Midbrain (tissue), 1 donor: ENCODE measurements around the gene FAP.

Experiments
- DNase-seq: peaks from one replicate; lab custom pipeline; 2025; lab: John Stamatoyannopoulos, UW

Gene FAP

DNA sequence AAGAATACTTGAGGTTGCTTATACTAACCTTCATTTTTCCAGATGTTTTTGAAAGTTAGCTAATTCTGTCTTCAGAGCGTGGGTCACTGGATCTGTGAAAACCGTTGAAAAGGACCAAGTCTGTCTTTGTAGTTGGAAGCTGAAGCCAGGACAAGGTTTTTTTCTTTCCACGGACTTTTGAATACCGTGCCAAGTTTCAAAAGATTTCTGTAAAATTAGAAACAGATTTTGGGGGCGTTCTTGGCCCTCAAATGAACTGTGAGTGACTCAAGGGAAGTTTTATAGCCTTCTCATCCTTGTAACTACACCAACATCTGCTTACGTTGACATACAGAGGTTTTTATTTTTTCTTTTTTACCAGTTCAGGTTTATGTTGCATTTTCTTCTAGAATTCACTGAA lies at the start of gene FAP:
Gene FAP, minus strand, starts transcription at position 152 of the 400 bp plus-strand sequence. Its CDS starts 118 bp downstream, at position 34.
- DNase-seq, result no peak

DNA sequence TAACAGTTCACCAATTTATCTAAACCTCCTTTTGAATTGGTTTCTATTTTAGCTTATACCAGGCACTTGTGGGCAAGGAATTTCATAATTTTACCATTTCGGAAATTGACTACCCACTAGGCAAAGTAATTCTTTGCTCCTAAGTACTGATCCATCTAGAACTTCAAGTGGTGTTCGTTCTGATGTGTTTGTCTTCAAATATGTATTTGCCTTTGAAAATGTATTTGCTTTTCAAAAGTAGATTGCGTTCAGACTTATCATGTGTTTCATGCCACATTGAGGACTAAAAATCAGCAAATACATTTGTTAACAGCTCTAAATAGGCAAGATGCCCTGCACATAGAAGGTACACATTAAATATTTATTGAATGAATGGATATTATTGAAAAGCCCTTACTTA lies 48.5 kb upstream of the FAP start:
- DNase-seq, result no peak

DNA sequence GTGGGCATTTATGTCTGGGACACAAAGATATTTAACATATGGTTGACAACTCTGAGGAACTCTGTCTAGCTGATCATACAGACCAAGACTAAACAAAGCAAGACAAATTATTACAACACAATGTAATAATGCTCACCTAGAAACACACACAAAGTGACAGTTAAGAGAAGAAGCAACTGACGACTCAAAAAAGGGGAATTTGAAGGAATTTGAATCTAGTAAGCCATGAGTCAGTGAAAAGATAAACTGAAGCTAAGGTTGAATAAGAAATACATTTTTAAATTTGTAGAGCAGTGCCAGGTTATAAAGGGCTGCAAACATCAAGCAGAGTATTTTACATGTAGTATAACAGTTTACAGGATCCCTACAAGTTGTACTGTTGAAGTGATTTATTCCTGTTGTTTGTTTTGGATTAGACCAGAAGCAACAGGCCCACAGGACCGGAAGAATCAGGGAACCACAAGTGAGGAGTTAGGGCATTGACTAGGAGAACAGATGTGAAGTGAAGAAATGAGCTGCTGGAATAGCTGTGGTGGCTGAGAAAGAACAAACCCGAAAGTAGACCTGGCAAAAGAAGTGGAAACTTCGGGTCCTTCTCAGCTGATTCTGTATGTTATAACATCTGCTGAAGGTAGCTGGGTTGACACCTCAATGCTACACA lies 39.6 kb upstream of the FAP start:
- no peak for DNase-seq

DNA sequence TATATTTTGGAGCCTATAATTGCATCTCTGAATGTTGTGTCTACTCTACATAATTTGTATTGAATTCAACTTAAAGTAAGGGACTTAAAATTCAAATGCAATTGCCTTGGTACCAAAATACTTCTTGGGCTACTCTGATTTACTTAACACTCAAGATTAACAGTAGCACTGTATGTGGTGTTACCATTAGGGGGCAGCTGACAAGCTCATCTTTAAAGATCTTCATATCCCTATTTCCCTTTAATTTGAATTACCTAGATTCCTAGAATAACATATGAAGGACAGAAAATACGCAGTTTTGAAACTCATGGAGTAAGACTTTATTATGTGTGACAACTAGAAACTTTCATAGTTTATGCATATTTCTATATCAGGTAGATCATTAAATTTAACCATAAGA lies 37.4 kb upstream of the FAP start:
- DNase-seq, result no peak

GRCh38 chr2:162277381-162277780 lies 34.1 kb upstream of the FAP start:
- no peak for DNase-seq

- no peak for DNase-seq
Measured at GRCh38 chr2:162267996-162268395, 24.8 kb upstream of the FAP start.

DNA sequence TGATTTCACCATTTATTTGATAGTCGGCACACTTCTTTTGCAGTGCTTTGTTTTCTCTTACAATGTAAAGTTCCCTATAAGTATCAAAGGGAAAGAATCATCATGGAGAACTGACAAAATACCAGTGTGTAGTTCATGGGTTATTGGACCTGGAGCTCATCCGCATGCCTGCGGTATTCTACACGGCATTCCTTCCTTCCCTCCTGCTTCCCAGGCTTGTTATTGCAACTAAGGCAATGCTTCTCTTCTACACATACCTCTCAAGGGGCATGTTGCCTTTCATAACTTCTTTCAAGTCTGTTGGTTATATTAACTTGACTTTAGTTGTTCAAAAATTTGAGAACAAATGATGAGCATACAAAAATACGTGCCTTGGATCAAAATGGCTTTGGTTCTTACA lies 24.3 kb upstream of the FAP start:
- DNase-seq, result no peak

DNA sequence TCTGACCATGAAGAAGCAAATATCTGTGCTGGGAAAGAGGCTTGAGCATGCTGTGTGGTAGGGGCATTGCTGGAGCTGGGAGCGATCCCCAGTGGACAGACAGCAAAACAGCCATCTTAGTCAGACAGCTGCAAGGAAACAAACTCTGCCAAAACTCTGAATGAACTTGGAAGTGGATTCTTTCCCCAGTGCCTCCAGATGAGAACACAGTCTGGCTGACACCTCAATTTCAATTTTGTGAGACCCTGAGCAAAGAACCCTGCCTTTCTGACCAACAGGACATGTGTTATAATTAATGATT lies 23.2 kb upstream of the FAP start:
- no peak for DNase-seq

DNA sequence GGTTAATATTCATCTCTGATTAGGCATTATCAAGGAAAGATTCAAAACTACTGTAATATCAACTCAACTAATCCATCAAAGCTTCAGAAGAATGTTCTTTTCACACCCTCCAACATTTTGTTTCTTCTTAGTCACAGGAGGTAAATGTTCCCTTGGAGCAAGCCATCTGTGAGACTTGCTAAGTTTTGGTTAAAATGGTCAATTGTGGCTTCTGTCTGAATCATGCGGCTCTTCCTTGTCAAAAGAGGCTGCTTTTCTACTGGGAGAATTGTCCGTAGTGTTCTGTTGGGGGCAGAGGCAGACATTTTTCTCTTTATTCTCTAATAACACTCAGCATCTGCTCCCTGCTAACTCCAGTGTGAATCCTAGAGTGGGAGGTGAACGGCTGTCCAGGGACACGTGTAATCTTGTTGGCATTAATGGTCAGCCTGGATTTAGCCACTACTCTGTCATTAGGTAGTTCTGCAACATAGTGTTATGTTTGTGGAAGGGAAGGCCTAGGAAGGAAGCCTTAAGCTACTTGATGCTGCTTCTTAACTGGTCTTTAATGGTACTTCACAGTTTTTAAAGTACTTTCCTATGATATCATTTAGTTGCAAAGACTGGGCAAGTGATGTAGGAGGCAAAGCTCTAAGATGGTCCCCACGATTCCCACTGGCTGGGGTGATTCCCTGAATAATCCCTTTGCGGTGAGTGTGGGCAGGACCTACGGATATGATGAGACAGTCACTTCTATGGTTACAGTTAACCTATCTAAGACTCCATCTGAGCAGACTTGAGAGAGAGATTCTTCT lies 22.6 kb upstream of the FAP start:
- no peak for DNase-seq

GRCh38 chr2:162261032-162261945 lies 18.0 kb upstream of the FAP start:
- no peak for DNase-seq

GRCh38 chr2:162258686-162259085 lies 15.4 kb upstream of the FAP start:
- DNase-seq, result no peak

DNA sequence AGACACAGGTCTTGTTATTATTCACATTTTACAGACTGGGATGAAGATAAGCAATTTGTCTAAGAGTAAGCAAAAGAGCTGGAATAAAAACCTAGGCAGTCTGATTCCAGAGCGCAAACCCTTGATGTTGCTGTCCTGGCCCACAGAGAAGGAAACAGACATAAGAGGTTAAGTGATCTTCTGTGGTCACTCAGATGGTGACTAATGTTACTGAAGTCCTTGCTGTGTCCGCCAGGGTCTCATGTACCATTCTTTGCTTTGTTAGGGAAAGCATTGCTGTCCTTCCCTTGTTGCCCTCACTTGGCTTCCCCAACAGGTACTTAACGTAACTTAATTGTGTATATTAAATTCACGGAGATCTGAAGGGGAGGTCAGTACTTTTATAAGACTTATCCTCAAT lies 14.9 kb upstream of the FAP start:
- no peak for DNase-seq

- no peak for DNase-seq
Measured at GRCh38 chr2:162257425-162257824, 14.2 kb upstream of the FAP start.

GRCh38 chr2:162256591-162256991 lies 13.3 kb upstream of the FAP start:
- DNase-seq, result no peak

DNA sequence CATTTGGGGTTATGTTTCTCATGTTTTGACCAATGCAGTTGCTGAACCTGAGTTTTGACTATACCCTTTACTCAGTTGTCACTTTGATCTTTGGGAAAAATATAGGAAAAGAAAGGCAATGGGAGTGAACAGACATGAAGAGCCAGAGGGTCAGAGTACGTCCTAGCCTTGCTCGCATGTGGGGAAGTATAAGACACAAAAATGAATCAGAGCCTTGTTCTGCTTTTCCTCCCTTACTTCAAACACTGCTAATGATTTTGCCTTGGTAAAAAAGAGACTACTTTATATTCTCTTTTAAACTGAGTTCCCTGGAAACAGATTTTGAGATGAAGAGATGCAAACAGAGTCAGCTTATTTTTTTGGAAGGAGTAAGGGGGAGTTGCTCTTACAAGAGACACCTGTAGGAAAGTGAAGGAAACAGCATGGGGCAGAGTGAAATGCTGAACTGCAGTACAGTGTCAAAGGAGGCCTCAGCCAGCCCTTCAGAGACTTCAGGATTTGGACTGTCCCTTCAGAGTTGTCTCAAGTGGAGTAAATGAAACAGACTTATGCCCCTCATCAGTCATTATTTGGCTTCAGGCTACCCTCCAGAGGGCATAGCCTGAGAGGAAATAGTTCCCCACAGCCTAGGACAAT lies 11.1 kb upstream of the FAP start:
- DNase-seq, result no peak

- DNase-seq, result no peak
Measured at GRCh38 chr2:162253435-162253834, 10.2 kb upstream of the FAP start.

- DNase-seq, result no peak
Measured at GRCh38 chr2:162252153-162252552, 8.9 kb upstream of the FAP start.

- no peak for DNase-seq
Measured at GRCh38 chr2:162245781-162246180, 2.5 kb upstream of the FAP start.

DNA sequence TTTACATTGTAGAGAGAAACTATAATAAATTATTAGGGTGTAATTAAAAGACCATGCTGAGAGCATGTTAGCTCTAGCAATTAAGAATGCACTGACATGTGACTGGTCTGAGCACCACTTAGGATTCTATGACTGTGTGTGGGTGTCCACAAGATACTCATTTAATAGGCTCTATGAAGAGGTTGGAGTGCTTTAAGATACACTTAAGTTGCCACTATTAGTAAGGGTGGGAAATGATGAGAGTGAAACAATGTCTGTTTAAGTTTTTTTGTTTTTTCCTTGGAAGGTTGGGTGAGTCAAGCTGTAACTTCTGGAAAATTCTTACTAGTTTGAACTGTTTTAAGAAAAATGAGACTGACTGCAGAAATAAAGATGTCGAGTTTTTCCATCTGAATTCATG lies 1.8 kb upstream of the FAP start:
- no peak for DNase-seq

GRCh38 chr2:162244541-162245031 lies 1.3 kb upstream of the FAP start:
- DNase-seq, result no peak

- DNase-seq, result no peak
Measured at GRCh38 chr2:162243715-162244114, 470 bp upstream of the FAP start.
